CD4-positive, alpha-beta T cell treated with Interleukin-6 at 100 ng/mL for 8 hours (primary cell): ENCODE measurements around the gene ACAN.

ENCODE experiments used
- DNase-seq: peaks from one replicate; pipeline ENCODE4 v3.0.0-alpha.2; 2020; ENCODE audit warnings: mixed read lengths, low spot score

Gene ACAN

DNA sequence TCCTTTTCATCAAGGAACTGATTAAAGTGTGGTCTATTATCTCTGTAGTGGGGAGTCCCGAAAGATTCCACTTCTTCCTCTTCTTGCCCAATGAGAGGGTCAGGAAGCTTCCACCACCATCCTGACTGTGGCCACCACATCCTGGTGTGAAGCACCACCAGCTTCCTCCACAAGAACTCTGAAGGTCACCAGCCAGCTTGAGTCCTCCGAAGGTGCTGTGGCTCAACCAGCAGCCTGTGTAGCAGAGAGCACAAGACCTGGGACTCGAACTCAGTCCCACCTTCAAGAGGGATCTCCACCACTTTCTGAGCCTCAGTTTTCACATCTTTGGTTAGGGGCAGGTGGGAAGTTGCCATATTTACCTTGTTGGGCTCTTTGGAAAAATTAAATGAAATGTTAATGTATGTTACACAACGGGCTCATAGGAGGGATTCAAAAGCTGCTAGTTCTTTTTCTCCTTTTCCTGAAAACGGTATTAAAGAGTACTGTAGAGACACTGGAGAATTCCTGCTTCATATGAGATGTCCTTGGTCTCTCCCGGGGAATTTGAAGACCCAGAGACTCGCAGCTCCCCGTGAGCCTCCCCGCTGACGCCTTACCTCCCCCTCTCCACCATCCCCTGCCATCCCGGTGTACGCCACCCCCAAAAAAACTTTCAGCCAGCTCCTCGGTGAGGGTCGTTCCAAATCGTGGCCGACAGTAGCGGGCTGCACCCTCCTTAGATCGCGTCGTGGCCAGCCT, 816 bp upstream of the ACAN start:
- DNase-seq: no peak

GRCh38 chr15:88802991-88803240, 320 bp upstream of the ACAN start:
- DNase-seq: no peak

- DNase-seq: no peak
These were observed 648 bp downstream of the ACAN start for GRCh38 chr15:88803920-88804247.

DNA sequence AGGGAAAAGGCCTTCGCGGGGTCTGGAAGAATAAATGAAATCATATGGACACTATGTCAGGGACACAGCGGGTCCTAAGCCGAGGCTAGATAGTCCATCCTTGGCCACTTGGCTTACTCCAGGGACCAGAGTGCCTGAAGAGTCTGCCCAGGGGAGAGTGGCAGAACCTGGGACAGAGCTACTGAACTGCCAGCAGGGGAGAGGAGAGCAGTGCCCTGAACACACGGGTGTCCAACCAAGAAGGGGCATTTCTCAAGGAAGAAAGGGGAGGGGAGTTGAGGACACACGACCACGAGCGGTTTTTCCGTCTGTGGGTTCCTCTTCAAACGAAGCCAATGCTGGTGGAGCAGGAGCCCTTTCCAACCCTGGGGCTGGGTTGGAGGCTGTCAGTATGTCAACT, 1.0 kb downstream of the ACAN start:
- DNase-seq: no peak

DNA sequence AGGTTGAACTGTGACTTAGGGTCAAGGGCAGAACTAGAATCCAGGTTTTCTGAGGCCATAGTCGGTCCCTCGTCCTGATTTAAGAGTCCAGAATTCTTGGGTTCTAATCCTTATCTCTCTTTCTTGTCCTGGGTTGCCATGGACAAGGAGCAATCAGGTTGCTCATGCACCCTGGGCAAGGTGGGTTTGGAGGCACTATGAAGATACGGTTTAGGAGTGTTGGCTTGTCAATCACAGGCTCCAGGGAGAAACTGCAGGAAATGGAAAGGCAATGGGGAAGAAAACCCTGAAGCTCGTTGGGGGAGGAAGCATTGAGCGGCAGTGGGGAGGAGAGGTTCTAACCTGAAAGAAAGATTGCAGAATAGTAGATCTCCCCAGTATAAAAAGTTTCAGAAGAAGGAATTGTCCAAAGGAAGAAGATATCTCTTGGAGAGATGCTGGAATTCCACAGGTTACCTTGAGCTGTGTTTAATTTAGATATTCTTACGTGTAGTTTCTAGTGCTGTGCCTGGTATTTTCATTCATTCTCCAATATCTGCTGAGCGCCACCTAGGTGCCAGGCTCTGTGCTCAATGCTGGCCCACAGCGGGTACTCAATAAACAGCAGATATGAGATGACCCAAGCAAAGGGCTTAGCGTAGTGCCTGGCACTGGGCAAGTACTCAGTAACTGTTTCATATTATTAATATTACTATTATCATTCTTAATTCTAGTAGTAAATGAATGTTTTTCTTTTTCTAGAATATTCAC, 2.0 kb downstream of the ACAN start:
- DNase-seq: no peak

- no peak for DNase-seq
These were observed 7.2 kb downstream of the ACAN start for GRCh38 chr15:88810446-88810845.

DNA sequence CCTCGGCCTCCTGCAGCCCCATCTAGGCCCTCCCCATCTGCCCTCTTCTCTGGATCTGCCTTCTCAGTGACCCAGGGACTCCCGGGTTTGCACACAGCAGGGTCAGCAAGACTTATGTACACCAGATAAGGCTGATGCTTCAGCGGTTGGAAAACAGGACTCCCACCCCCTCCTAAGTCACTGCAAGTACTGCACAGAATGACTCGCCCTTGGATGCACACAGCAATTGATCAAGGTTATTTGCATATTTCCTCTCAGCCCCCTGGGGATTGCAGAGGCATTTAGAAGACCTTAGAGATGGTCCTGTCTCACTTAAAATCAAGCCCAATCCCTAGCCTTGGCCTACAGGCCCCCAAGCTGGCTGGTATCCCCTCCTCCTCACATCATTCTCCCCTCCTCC, 8.9 kb downstream of the ACAN start:
- DNase-seq: no peak

DNA sequence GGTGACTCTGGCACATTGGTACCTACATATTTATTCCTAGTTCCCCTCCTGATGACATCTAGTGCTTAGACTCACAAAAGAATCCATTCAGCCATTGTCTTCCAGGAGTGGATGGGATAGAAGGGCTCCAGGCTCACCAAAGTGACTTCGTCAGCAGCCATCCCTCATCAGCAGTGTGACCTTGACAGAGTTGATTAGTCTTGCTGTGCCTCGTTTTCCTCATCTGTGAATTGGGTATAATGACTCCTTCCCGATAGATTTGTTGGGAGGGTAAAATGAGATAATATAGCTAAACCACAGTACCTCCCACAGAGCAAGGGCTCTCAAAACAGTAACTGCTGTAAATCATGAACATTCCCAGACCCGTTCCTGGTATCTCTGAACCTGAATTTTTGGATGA, 10.7 kb downstream of the ACAN start:
- no peak for DNase-seq

DNA sequence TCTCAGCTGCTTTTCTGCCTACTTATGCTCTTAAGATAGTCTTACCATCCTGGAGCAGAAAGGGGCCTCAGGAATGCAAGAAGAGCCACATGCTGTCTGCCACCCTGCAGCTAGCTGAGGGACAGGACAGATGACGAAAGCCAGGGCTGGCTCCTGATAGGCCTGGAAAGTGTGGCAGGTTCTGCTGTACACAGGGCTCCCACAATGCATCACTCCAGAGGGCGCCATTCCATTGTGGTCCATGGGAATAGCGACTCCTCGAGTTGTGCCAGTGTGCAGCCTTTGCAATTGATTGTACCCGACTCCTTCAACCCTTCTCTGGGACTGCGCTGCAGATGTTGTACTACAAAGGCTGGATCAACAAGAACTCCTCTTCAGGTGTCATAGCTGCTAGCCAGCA, 11.2 kb downstream of the ACAN start:
- DNase-seq: no peak

DNA sequence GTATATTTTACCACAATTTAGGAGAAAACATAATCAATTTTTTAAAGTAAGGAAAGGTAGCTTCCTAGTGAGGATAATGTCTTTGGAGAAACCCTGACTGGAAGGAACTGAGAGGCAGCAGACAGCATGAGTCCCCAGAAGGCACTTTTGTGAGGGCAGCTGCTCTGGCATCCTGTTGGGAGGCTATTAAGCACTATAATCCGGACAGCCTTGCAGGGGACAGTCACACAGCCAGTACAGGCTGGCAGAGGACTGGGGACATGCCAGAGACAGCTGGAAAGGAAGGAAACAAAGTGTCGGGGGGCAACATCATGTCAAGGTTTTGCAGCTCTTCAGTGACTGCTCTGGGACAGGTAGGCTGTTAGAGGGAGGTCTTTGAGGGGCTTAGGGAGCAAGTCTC, 15.7 kb downstream of the ACAN start:
- no peak for DNase-seq

- DNase-seq: no peak
These were observed 18.8 kb downstream of the ACAN start for GRCh38 chr15:88821993-88822392.

DNA sequence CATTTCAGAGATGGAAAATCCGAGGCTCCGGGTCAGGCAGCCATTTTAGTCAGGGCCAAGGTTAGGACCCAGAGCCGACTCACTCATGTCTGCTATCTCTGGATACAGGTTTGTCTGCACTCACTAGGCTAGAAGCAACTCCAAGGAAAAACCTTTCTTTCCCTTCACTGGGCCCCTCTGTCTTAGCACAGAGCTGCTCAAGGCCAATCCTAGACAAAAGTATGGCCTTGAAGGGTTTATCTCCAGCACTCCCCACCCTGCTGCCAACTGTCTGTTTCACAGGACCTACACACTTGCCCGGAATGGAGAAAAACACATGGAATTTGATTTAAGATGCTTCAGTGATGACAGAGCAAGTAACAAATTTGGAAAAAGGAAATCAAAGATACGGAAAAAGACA, 25.6 kb downstream of the ACAN start:
- DNase-seq: no peak

DNA sequence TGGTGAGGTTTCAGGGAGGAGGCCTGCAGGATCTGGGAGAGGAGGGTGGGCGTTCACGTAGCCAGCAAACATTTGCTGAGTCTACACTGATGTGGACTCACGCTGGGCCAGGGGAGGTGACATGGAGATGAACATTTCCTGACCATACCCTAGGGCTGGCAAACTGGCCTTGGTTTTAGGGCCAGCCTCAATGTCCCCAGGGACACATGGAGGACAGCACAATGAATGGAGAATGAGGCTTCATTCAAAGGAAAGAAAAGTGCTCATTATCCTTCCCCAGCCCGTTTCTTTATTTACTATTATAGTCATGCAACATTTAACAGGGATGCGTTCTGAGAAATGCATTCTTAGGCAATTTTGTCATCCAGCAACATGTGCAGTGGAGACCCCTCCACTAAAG, 26.8 kb downstream of the ACAN start:
- DNase-seq: no peak

GRCh38 chr15:88832820-88833730, 29.8 kb downstream of the ACAN start:
- no peak for DNase-seq

GRCh38 chr15:88833731-88834100, 30.5 kb downstream of the ACAN start:
- DNase-seq: no peak

GRCh38 chr15:88834211-88834812, 31.1 kb downstream of the ACAN start:
- no peak for DNase-seq

GRCh38 chr15:88835119-88835518, 31.9 kb downstream of the ACAN start:
- DNase-seq: no peak

GRCh38 chr15:88835646-88836045, 32.4 kb downstream of the ACAN start:
- no peak for DNase-seq

DNA sequence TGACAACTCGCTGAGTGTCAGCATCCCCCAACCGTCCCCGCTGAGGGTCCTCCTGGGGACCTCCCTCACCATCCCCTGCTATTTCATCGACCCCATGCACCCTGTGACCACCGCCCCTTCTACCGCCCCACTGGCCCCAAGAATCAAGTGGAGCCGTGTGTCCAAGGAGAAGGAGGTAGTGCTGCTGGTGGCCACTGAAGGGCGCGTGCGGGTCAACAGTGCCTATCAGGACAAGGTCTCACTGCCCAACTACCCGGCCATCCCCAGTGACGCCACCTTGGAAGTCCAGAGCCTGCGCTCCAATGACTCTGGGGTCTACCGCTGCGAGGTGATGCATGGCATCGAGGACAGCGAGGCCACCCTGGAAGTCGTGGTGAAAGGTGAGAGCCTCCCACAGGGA, 35.4 kb downstream of the ACAN start:
- no peak for DNase-seq

GRCh38 chr15:88839146-88839545, 35.9 kb downstream of the ACAN start:
- DNase-seq: no peak

DNA sequence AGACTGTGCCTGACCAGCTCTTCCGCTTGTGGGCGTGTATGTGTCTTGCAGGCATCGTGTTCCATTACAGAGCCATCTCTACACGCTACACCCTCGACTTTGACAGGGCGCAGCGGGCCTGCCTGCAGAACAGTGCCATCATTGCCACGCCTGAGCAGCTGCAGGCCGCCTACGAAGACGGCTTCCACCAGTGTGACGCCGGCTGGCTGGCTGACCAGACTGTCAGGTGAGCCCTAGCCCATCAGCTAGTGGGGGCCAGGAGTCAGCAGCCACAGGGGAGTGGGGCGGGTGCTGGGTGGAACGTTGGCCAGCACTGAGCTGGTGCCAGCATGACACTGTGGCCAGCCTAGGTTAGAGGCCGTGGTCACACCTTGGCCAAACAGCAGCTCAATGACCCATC, 36.7 kb downstream of the ACAN start:
- DNase-seq: no peak

- no peak for DNase-seq
These were observed 38.0 kb downstream of the ACAN start for GRCh38 chr15:88841236-88841635.

DNA sequence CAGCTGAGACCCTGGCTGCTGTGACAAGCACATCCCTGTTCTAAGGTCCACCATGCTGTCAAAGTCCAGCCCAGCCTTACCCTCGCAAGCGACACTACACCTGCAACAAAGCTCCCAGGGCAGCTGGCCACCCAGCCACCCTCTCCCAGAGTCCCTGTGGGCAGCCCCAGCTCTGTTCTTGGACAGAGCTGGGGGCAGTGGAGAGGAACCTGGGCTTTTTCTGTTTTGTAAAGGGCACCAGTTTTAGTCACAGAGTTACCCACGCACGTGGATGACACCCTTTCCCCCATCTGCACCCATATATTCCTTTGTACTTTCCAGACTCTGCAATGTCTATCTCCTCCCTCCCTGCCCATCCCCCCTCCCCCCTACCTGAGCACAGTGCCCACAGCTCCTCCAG, 38.9 kb downstream of the ACAN start:
- DNase-seq: no peak
